GM21381 (cell line): ENCODE measurements around the gene RASSF1.

Experiments used
- ATAC-seq: cut with Tn5 transposase; IDR thresholded peaks from one replicate; pipeline ENCODE4 v1.9.1; 2021; ENCODE audit warnings: mild to moderate bottlenecking, moderate library complexity; ENCODE audit not compliant: unreplicated experiment

Gene RASSF1

DNA sequence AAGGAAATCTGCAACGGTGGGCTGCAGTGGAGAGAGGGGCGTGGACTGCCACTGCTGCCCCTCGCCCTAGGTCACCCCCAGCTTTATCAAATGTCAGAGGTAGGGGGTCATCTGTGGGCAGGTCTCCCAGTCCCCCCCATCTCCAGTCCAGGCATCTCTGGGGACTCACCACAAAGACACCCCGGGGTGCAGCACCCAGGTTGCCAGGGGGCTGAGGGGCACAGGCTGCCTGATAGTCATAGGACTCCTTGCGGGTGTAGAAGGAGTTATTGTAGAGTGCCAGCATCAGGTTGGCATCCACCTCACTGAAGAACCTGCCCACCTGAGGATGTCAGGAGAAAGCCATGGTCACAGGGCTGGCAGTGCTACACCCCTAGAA, 25.2 kb upstream of the RASSF1 start:
- ATAC-seq, result no peak

DNA sequence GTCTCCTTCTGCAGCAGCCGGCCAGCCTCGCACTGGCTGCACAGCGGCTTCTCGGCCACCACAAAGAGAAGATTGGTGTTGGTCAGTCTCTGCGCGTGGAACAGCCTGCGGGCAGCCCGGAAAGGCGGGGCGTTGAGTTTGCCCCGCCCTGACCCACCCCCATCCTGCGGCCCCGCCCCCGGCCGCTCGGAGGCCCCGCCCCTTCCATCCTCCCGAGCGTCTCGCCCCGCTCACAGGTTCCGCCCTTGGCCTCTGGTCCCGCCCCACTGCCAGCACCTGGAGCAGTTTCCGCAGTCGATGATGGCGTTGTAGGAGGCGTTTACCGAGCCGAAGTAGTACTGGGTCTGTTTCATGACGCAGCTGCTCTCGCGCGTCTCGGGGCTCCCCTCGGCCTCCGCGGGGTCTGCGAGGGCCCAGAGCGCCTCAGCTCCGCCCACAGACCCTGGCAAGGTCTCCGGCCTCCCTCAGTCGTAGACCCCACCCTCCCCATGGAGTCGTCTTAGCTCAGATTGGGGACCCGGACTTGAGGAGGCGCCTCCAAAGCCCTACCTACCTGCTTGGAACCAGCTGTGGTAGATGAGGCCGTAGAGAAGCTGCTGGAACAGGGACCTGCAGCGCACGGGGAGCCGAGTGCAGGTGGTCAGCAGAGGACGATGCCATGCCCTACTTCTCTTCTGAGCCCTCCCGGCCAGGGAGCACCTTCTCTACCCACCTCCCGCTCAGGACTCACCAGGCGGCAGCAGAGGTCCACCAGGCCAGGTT, 24.6 kb upstream of the RASSF1 start:
- peak; percentile 87 for ATAC-seq

DNA sequence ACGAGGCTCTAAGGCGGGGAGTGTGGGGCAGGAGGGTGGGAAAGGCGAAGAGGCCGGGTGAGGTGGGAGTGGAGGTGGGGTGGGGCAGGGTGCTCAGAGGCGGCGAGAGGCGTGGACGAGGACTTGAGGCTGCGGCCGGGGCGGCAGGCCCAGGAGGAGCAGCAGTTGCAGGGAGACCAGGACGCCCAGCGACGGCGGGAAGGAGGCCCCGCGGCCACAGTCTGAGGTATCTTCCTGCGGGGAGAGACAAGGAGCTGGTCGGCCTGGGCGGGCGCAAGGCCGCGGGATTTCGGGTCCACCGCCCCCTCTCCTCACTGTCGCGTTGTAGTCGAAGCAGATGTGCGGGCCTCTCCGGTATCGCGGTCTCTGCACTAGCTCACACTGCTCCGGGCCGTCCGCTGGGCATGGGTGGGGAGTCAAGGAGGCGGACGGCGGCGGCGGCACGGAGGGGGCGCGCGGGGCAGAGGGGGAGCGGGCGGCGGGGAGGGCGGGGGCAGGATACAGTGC, 24.0 kb upstream of the RASSF1 start:
- ATAC-seq, result no peak

DNA sequence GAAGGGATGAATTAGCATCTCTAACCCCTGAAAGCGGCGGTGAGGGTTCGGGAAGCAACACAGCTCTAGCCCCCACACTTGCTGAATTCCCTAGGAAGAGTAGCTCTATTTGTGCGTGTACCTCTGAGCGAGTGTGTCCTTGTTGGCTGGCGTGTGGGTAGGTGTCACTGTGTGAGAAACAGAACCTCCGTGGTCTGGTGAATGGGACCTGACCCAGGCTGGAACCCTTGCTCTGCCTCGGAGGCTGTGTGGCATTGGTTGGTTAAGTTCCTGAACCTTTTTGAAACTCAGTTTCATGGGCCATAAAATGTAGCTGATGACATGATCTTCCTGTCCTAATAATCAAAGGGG, 19.1 kb upstream of the RASSF1 start:
- no peak for ATAC-seq

DNA sequence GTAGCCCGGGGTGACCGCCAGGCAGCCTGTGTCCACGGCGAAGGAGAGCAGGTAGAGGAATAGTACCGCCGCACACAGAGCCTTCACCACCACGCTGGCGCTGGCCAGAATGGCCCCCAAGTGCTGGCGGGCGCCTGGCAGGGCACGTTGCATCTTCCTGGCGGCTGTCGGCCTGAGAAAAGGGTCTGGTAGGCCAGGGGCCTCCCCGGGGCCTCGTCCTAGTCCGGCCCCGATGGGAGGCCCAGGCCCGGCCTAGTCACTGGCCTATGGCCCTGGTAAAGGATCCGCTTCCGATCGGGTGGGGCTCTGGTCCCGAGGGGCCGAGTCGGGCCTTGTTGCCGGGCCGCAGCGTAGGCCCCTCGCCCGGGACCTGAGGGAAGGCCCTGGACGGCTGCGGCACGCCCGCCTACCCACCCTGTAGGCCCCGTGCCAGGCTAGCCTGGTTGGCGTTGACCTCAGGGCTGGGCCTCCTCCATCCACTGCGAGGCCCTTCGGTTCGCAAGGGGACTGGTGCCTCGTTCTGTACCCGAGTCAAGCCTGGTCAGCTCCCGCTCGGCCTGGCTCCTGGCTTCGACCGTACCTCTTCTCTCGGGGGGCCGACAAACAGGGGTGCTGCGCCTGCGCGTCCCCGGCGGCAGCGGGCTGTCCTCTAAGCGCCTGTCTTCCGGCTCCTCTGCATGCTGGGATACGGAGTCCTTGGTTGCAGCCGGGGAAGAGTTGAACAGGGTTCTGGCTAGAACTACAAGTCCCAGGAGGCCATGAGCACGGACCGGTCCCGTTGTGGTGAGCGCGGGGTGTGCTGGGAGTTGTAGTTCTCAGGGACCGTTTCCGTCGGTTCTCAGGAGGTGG, 18.5 kb upstream of the RASSF1 start, which contains the start of gene TMEM115:
Gene TMEM115, minus strand, starts transcription at position 611 of the 849 bp plus-strand sequence. Its CDS starts 458 bp downstream, at position 153.
- ATAC-seq, result peak; percentile 99

DNA sequence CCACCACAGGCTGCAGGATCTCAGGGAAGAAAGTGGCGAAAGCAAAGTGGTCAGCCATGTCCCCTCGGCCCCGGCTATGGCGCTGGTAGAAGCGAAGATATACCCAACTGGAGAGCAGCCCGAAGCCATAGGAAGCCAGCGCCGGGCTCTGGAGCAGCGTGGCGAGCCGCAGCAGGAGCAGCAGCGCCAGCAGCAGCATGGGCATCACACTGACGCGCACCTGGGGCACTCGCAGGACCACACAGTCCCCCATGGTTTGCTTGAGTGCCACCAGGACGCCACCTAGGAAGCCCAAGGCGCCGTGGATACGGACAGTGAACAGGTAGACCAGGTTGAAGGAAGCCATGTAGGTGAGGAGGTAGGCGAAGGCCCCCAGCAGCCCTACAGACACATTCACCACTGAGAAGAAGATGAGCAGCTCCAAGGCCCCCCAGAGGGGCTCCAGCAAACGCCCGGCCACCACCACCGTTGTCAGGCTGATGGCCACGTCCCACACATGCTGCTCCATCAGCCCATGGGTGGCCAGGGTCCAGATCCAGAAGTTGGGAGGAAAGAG, 17.8 kb upstream of the RASSF1 start:
- ATAC-seq, result no peak

DNA sequence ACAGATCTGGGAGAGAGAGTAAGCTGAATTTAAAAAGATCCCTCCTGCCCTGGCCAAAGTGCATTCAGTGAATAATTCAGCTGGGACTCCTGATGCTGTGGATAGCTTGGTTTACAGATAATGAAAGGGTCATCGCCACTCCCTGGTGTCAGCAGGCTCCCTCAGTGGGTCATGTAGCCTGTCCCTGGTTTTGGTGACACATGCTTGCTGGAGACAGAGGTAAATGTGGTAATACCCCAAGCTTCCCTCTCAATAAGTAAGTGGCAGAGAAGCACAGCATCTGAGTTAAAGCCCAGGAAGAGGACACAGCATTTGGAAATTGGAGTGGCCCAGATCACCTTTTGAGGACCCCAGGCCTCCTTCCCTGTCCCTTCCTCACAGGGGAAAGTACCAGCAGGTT, 16.8 kb upstream of the RASSF1 start:
- no peak for ATAC-seq

DNA sequence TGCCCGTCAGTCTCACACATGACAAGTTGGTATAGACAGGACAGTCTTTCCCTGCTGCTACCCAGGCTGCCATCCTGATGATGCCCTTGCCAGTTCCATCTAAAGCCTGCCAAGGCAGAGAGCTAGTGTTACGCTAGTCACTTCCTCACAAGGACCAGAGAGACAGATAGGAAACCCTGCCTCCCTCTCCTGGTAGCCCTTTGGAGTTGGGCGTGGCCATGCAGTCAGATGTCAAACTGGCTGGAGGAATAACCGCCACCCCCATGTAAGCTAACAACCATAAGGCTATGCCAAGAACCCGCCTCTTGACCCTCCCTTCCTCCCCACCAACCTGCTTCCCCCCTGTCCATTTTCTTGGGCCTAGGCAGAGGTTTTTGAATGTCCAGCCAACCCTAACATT, 15.9 kb upstream of the RASSF1 start:
- no peak for ATAC-seq

DNA sequence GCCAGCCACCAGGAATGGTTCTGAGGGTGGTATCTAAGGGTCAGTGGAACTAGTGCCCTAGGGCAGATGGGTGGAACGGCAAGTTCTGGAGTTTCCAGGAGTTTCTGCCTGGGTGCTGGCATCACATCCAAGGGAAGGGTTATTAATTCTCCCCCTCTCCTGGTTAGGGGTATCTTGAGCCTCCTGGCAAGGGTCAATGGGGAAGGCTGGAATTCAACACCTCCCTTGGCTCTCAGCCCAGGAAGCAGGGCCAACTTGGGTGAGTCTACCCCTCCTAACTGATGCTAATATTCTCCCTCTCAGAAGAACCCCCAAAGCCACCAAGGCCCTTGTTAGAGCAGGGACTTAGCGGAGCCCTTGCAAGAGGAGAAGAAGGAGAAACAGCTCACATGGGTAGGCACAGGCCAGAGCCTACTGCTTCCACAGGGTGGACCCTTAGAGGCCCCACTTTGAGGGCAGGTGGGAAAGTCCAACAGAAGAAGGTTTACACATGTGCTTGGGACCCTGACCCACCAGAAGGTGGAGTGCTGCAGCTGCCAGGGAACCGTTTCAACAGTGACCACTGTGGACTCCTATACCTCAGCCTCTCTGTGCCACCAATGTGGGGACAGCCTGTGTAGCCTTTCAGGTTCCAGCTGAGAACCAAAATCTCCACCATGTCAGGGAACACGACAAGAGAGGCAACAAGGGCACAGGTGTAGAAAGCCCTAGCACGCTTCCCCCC, 15.4 kb upstream of the RASSF1 start:
- no peak for ATAC-seq

DNA sequence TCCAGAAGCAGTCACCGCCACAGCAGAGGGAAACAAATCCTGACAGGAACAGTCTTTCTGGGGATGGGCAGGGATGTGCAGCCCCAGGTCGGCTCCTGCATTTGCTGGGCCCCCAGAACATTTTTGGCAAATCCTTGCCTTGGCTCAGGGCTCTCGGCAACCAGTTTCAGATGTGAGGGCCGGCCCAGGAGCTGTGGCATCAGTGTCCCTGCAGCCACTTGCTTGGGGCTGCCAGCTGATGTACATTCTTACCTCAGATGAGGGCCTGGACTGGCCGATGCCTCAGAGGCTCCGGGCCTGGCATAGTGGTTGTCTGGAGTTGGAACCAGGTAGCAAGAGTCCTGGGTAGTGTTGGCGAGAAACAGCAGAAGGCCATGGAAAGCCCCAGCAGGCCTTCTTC, 14.2 kb upstream of the RASSF1 start:
- no peak for ATAC-seq

DNA sequence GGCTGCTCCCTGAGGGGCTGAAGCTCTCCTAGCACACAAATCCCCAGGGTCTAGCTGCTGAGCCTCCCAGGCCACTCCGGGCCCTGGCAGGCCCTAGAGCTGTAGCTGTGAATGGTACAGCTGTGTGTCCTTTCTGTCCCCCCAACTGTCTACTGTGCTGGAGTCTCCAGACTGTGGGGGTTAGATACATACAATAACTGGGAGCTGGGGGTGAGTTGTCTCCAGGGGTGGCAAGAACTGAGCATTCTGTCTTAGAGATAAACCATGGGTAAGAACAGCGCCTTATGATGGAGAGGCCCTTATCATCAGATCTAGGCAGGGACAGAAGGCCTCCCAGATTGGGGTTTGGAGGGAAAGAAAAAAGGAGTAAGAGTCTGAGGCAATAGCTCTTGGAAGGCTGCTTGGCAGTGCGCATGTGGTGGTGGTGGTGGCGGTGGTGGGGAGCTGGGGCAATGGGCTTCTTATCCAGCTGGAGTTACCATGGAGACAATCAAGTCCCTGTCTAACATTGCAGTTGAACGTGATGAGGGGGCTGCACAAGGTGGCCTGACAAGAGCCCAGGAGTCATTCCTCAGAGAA, 13.6 kb upstream of the RASSF1 start:
- ATAC-seq, result no peak

DNA sequence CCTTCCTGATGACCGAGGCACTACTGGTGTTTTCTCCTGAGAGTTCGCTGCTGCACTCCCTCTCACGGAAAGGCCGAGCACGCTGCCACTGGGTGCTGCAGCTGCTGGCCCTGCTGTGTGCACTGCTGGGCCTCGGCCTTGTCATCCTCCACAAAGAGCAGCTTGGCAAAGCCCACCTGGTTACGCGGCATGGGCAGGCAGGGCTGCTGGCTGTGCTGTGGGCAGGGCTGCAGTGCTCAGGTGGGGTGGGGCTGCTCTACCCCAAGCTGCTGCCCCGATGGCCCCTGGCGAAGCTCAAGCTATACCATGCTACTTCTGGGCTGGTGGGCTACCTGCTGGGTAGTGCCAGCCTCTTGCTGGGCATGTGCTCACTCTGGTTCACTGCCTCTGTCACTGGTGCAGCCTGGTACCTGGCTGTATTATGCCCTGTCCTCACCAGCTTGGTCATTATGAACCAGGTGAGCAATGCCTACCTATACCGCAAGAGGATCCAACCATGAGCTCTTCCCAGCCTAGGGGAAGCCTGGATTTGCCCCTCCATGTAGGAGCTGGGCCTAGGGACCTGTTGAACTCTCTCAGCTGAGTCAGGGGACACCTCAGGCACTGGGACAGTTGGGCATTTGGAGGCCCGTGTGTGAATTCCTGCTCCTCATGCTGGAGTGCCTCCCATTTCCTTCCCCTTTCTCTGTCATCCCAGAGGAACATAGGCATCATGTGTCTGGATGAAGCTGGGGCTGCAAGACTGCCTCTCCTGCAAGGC, 12.8 kb upstream of the RASSF1 start:
- no peak for ATAC-seq

DNA sequence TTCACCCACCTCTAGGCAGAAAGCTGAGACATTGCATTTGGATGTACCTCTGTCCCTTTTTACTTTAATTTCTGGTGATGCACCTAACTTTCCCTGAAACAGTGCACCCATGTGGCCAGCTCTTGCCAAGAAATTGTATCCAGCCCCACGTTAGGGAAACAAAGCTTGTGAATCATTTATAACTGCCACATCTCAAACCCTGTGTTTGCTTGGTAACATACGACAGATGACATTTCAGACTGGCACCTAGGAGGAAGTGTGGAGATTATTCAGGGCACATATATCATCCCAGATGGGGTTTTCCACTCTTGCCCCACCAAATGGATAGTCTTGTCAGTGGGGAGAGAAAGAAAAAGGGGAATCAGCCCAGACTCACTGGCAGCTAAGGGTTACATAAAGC, 12.1 kb upstream of the RASSF1 start:
- ATAC-seq, result no peak

DNA sequence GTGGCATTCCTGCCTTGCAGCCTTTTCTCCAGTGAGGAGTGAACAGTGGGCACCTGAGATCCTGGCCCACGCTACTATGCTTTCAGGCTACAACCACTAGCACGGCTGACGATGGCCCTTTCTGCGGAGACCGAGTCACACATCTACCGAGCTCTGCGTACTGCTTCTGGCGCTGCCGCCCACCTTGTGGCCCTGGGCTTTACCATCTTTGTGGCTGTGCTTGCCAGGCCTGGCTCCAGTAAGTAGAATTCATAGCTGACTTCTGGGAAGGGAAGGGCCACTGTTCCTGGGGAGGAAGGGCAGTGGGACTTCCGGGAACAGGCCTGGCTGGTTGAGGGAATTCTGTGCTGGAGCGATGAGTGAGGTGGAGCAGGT, 10.7 kb upstream of the RASSF1 start:
- no peak for ATAC-seq

DNA sequence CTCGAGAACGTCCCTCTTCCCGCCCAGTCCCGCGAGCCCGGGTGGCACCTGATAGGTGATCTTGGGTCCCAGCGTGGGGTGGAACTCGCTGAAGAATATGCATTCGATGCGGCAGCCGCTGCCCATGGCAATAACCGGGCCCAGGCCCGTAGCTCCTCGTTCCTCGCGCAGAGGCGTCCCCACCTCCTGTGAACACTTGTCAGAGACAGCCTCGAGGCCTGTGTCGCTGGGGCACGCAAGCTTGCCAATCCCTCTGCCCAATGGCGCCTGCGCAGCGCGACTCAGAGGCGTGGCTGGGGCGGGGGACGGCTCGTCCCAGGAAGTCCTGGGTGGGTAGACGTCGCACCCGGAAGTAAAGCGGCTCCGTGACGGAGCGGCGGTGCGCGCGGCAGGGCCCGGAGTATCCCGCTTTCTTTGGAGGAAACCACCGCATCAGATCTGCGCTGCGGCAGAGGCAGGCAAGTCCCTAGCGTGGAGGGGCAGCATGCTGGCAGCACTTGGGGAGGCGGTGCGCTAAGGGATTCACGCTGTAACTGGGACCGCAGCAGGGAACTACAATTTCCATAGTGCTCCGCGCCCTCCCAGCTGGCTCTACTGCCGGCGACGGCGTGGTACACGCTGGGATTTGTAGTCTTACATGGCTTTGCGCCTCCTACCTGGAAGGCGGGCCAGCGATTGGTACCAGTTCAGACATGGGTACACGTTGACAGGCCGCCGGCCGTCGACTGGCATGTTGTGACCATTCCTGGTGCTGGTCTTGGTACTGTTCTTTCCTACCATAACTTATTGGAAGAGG, 10.1 kb upstream of the RASSF1 start, which contains the start of the genes CYB561D2 and NPRL2:
Gene CYB561D2, plus strand, starts transcription at position 336 of the 796 bp plus-strand sequence. CDS start 572 bp downstream, outside the sequence.
Gene NPRL2, minus strand, starts transcription at position 249 of the 796 bp plus-strand sequence. Its CDS starts 123 bp downstream, at position 126.
- ATAC-seq, result peak; percentile 81

DNA sequence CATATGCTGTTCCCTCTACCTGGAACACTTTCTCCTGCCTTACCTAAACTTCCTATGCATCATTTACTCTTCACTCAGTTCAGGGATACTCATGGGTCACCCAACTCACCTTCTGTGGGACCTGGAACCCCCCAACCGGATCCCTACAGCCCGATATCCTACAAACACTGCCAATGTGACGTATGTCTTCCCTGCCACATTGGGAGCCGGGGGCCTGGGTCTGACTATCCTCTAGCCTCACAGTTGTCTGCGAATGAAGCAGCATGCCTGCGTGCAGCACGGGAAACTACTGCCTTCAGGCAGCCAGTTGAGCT, 9.5 kb upstream of the RASSF1 start:
- no peak for ATAC-seq

DNA sequence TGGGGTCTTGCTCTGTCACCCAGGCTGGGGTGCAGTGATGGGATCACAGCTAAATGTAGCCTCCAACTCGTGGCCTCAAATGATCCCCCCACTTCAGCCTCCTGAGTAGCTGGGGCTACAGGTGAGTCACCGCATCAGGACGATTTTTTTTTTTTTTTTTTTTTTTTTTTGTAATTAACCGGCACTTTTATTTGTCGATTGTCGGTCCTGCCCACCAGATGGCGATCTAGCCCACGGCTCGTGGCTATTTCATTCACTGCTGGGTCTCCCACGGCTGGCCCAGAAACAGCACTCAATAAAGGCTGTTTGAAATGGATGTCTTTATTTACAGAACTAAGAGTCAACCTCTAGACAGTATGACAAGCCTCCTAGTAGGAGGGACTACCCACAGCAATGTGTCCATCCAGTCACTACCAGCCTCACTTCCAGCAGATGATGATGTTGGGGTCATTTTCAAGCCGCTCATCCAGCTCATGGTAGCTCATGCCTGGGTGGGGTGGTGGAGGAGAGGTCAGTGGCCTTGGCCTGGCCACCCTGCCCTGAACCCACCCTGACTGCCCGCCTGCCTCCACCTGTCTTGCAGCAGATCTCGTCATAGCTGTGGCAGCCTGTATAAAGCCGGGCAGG, 6.7 kb upstream of the RASSF1 start:
- no peak for ATAC-seq

DNA sequence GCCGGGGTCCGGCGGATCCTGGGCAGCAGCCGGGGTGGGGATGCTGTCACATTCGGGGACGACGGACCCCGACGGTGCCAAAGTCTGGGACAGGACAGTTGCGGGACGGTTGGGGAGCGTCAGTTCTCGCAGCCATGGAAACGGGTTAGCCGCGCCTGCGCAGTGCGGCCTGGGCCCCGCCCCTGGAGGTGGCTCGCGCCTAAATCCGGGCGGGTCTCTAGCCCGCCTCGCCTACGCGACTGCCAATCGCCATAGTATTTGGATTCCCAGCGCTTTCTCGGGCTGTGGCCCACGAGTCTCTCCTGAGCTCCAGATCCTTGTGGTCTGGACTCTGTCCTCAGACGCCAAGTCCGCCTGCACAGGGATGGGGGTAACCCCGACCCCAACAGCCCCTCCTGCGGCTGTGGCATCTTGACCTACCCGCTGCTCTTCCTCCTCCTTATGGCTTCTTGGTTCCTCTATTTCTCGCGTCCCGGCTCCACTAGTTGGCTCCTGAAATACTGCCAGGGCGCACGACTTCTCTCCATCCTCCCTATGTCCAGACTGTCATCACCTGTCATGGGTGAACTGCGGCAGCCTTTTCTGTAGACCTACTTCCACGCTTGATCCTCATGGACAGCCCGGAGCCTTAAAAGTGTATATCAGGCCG, 5.1 kb upstream of the RASSF1 start, which contains the start of gene ZMYND10:
Gene ZMYND10, minus strand, starts transcription at position 147 of the 649 bp plus-strand sequence. CDS start 153 bp downstream, outside the sequence.
- ATAC-seq, result no peak
